Esophagus muscularis mucosa (tissue), 4 donors: Measurements from ENCODE around the gene IGSF5.

Experiments used
- EP300 ChIP-seq: sonication (generic); formaldehyde crosslinking; IDR thresholded peaks from one replicate; pipeline ENCODE4 v1.6.1; 2017; ENCODE audit warnings: antibody characterized with exemption
- POLR2A ChIP-seq: fragments of 450-650 bp; IDR thresholded peaks from one replicate; pipeline ENCODE4 v1.6.1; 2017; ENCODE audit warnings: antibody characterized with exemption, moderate library complexity, mild to moderate bottlenecking, low read depth
- TF ChIP-seq, protein P1 (sequence below), 3 experiments: fragments of 200-600 bp in 2 of 3; fragments of 450-650 bp in 1 of 3; sonication (generic) in 2 of 3; IDR thresholded peaks; one replicate each; pipeline ENCODE4 v1.5.1; 2017 to 2019; ENCODE audit warnings: antibody characterized with exemption in 3 of 3, mild to moderate bottlenecking in 2 of 3, moderate library complexity in 1 of 3

DNA sequence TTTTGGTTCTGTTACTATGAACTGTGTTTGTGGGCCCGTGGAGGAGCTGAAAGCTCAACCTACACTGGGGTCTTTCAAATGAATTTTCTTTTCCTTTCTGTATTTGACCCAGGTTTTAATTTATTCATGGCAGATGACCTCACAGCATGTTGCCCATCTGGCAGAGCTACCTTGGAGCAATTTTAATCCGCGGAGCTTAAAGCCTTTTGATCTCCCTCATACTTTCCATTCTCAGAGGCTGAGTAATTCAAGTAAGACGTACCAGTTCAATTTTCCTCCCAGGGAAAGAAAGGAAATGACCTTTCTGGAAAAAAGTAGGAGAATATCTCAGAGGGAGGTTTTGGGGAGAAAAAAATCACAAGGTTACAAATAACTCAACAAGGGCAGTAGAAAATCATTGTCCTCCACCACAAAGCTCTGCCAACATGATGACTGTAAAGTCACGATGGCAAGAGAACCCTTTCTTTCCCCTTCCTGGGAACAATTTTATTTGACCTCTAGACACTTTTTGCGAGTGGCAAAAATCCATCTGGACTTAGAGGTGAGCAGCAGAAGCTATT, 100.7 kb downstream of the IGSF5 start:
- TF ChIP-seq EP300 (no peak), POLR2A (no peak)
- TF ChIP-seq, protein P1, sequence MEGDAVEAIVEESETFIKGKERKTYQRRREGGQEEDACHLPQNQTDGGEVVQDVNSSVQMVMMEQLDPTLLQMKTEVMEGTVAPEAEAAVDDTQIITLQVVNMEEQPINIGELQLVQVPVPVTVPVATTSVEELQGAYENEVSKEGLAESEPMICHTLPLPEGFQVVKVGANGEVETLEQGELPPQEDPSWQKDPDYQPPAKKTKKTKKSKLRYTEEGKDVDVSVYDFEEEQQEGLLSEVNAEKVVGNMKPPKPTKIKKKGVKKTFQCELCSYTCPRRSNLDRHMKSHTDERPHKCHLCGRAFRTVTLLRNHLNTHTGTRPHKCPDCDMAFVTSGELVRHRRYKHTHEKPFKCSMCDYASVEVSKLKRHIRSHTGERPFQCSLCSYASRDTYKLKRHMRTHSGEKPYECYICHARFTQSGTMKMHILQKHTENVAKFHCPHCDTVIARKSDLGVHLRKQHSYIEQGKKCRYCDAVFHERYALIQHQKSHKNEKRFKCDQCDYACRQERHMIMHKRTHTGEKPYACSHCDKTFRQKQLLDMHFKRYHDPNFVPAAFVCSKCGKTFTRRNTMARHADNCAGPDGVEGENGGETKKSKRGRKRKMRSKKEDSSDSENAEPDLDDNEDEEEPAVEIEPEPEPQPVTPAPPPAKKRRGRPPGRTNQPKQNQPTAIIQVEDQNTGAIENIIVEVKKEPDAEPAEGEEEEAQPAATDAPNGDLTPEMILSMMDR (IDR thresholded peaks at IDR 0.05) = no peak
